HL-60 (cell line): ENCODE results near the gene NF2.

ENCODE experiments used
- POLR2AphosphoS5 ChIP-seq: IDR thresholded peaks from 2 replicates; pipeline ENCODE4 v1.6.1; 2012; ENCODE audit warnings: low read depth
- SPI1 ChIP-seq: IDR thresholded peaks from 2 replicates; pipeline ENCODE4 v1.6.1; 2012; ENCODE audit warnings: low read depth, mild to moderate bottlenecking, borderline replicate concordance
- TF ChIP-seq, protein P1 (sequence below): IDR thresholded peaks from one replicate; pipeline ENCODE4 v1.5.1; 2011; ENCODE audit warnings: low read length, control low read depth, inconsistent platforms; ENCODE audit not compliant: insufficient read depth
- TF ChIP-seq, protein P2 (sequence below): IDR thresholded peaks from 2 replicates; pipeline ENCODE4 v1.6.1; 2012; ENCODE audit warnings: low read depth; ENCODE audit not compliant: insufficient replicate concordance

DNA sequence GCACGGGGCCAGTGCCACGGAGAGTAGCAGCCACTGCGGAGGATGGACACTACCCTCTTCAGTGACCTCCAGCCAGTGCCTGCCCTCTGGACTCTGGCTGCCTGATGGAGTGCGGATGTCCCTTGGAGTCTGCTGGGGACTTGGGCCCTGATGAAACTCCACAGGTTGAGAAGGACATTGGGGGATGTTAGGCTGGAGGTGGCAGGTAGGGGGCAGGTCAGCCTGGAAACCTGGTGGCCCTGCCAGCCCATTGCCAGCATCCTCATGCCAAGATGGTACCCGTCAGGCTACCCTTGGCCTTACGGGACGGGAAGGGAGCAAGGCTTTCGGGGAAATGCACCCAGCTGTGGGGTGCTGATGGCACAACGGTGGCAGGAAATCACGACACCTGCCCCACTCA lies 120.3 kb downstream of the NF2 start:
- TF ChIP-seq, protein P1, sequence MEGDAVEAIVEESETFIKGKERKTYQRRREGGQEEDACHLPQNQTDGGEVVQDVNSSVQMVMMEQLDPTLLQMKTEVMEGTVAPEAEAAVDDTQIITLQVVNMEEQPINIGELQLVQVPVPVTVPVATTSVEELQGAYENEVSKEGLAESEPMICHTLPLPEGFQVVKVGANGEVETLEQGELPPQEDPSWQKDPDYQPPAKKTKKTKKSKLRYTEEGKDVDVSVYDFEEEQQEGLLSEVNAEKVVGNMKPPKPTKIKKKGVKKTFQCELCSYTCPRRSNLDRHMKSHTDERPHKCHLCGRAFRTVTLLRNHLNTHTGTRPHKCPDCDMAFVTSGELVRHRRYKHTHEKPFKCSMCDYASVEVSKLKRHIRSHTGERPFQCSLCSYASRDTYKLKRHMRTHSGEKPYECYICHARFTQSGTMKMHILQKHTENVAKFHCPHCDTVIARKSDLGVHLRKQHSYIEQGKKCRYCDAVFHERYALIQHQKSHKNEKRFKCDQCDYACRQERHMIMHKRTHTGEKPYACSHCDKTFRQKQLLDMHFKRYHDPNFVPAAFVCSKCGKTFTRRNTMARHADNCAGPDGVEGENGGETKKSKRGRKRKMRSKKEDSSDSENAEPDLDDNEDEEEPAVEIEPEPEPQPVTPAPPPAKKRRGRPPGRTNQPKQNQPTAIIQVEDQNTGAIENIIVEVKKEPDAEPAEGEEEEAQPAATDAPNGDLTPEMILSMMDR, result no peak
- no peak for TF ChIP-seq POLR2AphosphoS5
- TF ChIP-seq, protein P2, sequence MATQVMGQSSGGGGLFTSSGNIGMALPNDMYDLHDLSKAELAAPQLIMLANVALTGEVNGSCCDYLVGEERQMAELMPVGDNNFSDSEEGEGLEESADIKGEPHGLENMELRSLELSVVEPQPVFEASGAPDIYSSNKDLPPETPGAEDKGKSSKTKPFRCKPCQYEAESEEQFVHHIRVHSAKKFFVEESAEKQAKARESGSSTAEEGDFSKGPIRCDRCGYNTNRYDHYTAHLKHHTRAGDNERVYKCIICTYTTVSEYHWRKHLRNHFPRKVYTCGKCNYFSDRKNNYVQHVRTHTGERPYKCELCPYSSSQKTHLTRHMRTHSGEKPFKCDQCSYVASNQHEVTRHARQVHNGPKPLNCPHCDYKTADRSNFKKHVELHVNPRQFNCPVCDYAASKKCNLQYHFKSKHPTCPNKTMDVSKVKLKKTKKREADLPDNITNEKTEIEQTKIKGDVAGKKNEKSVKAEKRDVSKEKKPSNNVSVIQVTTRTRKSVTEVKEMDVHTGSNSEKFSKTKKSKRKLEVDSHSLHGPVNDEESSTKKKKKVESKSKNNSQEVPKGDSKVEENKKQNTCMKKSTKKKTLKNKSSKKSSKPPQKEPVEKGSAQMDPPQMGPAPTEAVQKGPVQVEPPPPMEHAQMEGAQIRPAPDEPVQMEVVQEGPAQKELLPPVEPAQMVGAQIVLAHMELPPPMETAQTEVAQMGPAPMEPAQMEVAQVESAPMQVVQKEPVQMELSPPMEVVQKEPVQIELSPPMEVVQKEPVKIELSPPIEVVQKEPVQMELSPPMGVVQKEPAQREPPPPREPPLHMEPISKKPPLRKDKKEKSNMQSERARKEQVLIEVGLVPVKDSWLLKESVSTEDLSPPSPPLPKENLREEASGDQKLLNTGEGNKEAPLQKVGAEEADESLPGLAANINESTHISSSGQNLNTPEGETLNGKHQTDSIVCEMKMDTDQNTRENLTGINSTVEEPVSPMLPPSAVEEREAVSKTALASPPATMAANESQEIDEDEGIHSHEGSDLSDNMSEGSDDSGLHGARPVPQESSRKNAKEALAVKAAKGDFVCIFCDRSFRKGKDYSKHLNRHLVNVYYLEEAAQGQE, result no peak
- no peak for TF ChIP-seq SPI1
